Measurements from ENCODE around the gene ALPI.

DNA sequence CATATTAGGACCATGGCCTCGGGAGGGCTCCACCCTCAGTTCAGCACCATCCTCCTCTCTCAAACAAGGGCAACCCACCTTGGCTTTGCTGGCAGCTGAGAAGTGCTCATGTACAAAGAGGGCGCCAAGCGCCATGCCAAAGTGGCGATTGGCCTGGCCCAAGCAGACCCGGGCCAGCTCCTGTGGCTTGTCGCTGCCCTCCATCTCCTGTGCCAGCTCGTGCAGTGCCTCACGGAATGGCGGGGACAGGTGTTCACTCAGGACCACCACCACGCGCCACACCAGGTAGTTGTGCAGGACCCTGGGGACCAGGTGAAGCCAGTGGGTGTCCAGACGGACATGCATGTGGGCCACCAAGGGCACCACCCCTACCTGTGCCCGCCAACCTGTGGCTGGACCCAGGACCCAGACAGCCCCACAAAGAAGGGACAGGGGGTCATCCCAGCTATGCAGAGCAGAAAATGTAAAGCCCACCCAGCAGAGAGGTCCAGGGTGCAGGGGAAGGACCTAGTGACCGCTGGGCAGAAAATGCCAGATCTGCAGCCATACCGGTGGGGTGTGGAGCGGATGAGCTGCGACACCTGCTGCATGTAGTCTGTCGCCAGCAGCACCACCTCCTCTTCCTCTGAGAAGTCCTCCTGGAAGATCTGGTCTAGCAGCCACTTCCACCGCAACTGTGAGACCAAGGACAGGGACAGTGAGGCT, 28.1 kb downstream of the ALPI start:
- TF ChIP-seq, protein P1, sequence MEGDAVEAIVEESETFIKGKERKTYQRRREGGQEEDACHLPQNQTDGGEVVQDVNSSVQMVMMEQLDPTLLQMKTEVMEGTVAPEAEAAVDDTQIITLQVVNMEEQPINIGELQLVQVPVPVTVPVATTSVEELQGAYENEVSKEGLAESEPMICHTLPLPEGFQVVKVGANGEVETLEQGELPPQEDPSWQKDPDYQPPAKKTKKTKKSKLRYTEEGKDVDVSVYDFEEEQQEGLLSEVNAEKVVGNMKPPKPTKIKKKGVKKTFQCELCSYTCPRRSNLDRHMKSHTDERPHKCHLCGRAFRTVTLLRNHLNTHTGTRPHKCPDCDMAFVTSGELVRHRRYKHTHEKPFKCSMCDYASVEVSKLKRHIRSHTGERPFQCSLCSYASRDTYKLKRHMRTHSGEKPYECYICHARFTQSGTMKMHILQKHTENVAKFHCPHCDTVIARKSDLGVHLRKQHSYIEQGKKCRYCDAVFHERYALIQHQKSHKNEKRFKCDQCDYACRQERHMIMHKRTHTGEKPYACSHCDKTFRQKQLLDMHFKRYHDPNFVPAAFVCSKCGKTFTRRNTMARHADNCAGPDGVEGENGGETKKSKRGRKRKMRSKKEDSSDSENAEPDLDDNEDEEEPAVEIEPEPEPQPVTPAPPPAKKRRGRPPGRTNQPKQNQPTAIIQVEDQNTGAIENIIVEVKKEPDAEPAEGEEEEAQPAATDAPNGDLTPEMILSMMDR (IDR thresholded peaks at IDR 0.05), result no peak
- TF ChIP-seq POLR2A (IDR thresholded peaks at IDR 0.05), result no peak

Data from esophagus squamous epithelium (tissue), 4 donors.